Measurements from ENCODE around the gene ARHGAP42. TPM values are rescaled to one million over a fixed set of nuclear protein-coding genes. Genes with fewer than 3 reads are reported as not detected.

Gene ARHGAP42
- total and polyA plus RNA-seq, 4 donors = 4.1 to 15.8 (median 10.9) TPM

DNA sequence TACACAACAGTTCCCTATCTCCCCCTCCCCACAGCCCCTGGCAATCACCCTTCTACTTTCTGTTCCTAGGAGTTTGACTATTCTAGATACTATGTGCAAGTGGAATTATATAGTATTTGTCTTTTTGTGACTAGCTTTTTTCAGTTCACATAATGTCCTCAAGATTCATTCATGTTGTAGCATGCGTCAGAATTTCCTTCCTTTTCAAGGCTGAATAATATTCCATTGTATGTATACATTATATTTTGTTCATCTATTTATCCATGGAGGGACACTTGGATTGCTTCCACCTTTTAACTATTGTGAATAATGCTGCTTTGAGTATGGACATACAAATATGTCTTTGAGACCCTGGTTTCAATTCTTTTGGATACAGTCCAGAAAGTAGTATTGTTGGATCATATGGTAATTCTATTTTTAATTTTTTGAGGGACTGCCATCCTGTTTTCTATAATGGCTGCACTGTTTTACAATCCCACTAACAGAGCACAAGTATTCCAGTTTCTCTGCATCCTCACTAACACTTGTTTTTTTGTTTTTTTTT, 128.8 kb downstream of the ARHGAP42 start:
- DNase-seq = no peak
- H3K4me3 ChIP-seq (ENCODE audit: low read length in 2 of 2) = no peak overlapping the region
- no peaks in the 10 kb centered on the region for H3K4me1 ChIP-seq (ENCODE audit: control insufficient read depth in 1 of 2, insufficient read depth in 2 of 2, low read length in 2 of 2)
- no peaks in the 10 kb centered on the region for H3K36me3 ChIP-seq (ENCODE audit: control insufficient read depth in 1 of 2, insufficient read depth in 2 of 2, low read length in 1 of 2)
- no peaks in the 10 kb centered on the region for H3K9me3 ChIP-seq (ENCODE audit: control insufficient read depth, low read length)
- intact Hi-C loops (cut with DNase I) = no loop called here
- no peaks in the 10 kb centered on the region for H3K27me3 ChIP-seq (ENCODE audit: control insufficient read depth in 1 of 2, insufficient read depth in 2 of 2, low read length in 1 of 2)
- 97 to 100% methylated on average over 1 of the region's 1 CpG for WGBS, 2 donors
- no peak overlapping the region for H3K27ac ChIP-seq (ENCODE audit: low read depth in 1 of 2, low read length in 2 of 2)
- ATAC-seq (ENCODE audit: low FRiP score) = no peak

DNA sequence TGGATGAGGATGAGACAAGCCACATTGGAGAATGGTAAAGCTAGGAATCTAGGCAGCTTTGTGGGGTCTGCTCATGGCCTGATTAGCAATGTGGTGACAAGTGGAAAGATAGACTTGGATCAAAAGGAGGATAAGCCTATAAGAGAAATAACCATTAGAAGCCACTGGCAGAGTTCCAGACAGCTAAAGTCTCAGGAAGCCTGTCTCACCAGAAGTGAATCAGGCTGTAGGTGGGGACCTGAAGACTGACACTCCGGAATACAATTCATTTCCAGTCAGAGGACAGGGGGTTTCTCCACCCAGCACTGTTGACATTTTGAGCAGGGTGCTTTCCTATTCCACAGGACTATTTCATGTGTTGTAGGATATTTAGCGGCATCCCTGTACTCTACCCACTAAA, 129.7 kb downstream of the ARHGAP42 start:
- WGBS, 2 donors = 56 to 58% methylated on average over 2 of the region's 2 CpGs
- H3K27me3 ChIP-seq (ENCODE audit: control insufficient read depth in 1 of 2, insufficient read depth in 2 of 2, low read length in 1 of 2) = no peaks in the 10 kb centered on the region
- H3K36me3 ChIP-seq (ENCODE audit: control insufficient read depth in 1 of 2, insufficient read depth in 2 of 2, low read length in 1 of 2) = no peaks in the 10 kb centered on the region
- no peak overlapping the region for H3K27ac ChIP-seq (ENCODE audit: low read depth in 1 of 2, low read length in 2 of 2)
- no peak for DNase-seq
- no peak for ATAC-seq (ENCODE audit: low FRiP score)
- no peaks in the 10 kb centered on the region for H3K4me1 ChIP-seq (ENCODE audit: control insufficient read depth in 1 of 2, insufficient read depth in 2 of 2, low read length in 2 of 2)
- H3K9me3 ChIP-seq (ENCODE audit: control insufficient read depth, low read length) = no peaks in the 10 kb centered on the region
- intact Hi-C loops (cut with DNase I) = no loop called here
- H3K4me3 ChIP-seq (ENCODE audit: low read length in 2 of 2) = no peak overlapping the region

DNA sequence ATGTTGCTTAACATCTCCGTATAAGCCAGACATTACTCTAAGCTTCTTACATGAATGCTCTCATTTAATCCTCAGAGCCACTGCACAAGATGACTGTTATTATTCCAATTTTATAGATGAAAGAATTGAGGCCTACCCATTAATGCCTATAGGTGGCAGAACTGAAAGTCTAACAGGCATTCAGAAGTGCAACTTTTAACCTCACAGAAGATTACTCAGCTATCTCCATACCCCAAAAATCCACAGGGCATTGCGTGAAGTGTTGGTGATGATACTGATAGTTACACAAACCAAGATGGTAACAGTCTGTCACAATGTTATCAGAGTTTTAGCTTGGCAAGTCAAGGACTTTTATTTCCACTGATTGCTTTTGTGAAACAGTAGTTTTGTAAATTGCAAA, 130.5 kb downstream of the ARHGAP42 start:
- Histone ChIP-seq H3K27ac (ENCODE audit: low read depth in 1 of 2, low read length in 2 of 2) (no peak overlapping the region), H3K27me3 (ENCODE audit: control insufficient read depth in 1 of 2, insufficient read depth in 2 of 2, low read length in 1 of 2) (no peaks in the 10 kb centered on the region), H3K36me3 (ENCODE audit: control insufficient read depth in 1 of 2, insufficient read depth in 2 of 2, low read length in 1 of 2) (no peaks in the 10 kb centered on the region), H3K4me1 (ENCODE audit: control insufficient read depth in 1 of 2, insufficient read depth in 2 of 2, low read length in 2 of 2) (no peaks in the 10 kb centered on the region), H3K9me3 (ENCODE audit: control insufficient read depth, low read length) (no peaks in the 10 kb centered on the region), H3K4me3 (ENCODE audit: low read length in 2 of 2) (no peak overlapping the region)
- intact Hi-C loops (cut with DNase I) = no loop called here
- 76 to 91% methylated on average over 2 of the region's 2 CpGs for WGBS, 2 donors
- ATAC-seq (ENCODE audit: low FRiP score) (no peak), DNase-seq (no peak)

GRCh38 chr11:100820621-100821020, 133.5 kb downstream of the ARHGAP42 start:
- Histone ChIP-seq H3K27me3 (ENCODE audit: control insufficient read depth in 1 of 2, insufficient read depth in 2 of 2, low read length in 1 of 2) (no peaks in the 10 kb centered on the region), H3K9me3 (ENCODE audit: control insufficient read depth, low read length) (no peaks in the 10 kb centered on the region), H3K27ac (ENCODE audit: low read depth in 1 of 2, low read length in 2 of 2) (no peak overlapping the region), H3K36me3 (ENCODE audit: control insufficient read depth in 1 of 2, insufficient read depth in 2 of 2, low read length in 1 of 2) (no peaks in the 10 kb centered on the region), H3K4me1 (ENCODE audit: control insufficient read depth in 1 of 2, insufficient read depth in 2 of 2, low read length in 2 of 2) (peaks cover 0 to 5% of the 10 kb centered on the region in 2 donors), H3K4me3 (ENCODE audit: low read length in 2 of 2) (no peak overlapping the region)
- DNase-seq = no peak
- no peak for ATAC-seq (ENCODE audit: low FRiP score)
- intact Hi-C loops (cut with DNase I) = no loop called here
- 85 to 87% methylated on average over 4 of the region's 4 CpGs for WGBS, 2 donors

GRCh38 chr11:100821198-100821597, 134.1 kb downstream of the ARHGAP42 start:
- H3K4me1 ChIP-seq (ENCODE audit: control insufficient read depth in 1 of 2, insufficient read depth in 2 of 2, low read length in 2 of 2) = peaks cover 0 to 9% of the 10 kb centered on the region in 2 donors
- intact Hi-C loops (cut with DNase I) = no loop called here
- no peaks in the 10 kb centered on the region for H3K9me3 ChIP-seq (ENCODE audit: control insufficient read depth, low read length)
- no peak overlapping the region for H3K27ac ChIP-seq (ENCODE audit: low read depth in 1 of 2, low read length in 2 of 2)
- ATAC-seq (ENCODE audit: low FRiP score) = no peak
- DNase-seq = no peak
- H3K4me3 ChIP-seq (ENCODE audit: low read length in 2 of 2) = no peak overlapping the region
- no peaks in the 10 kb centered on the region for H3K27me3 ChIP-seq (ENCODE audit: control insufficient read depth in 1 of 2, insufficient read depth in 2 of 2, low read length in 1 of 2)
- 73 to 85% methylated on average over 2 of the region's 2 CpGs for WGBS, 2 donors
- no peaks in the 10 kb centered on the region for H3K36me3 ChIP-seq (ENCODE audit: control insufficient read depth in 1 of 2, insufficient read depth in 2 of 2, low read length in 1 of 2)

DNA sequence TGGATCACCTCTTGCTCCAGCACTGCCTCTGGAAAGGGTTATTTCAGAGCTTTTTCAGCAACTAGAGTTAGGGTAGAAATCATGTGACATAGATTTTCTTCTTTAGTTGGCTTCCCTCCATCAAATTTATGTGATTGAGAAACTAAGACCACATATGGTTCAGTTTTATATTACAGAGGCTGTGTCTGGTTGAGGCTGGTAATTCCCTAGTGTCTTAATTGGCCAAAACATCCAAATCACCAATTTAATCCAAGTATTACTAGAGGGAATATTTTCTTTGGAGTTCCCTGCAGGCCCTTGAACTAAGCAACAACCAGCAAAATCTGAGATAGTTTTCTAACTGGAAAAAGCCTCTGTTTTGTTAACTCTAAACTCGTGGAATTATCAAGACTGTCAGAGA, 136.3 kb downstream of the ARHGAP42 start:
- H3K4me3 ChIP-seq (ENCODE audit: low read length in 2 of 2) = no peak overlapping the region
- DNase-seq (no peak), ATAC-seq (ENCODE audit: low FRiP score) (peak; percentile 77)
- intact Hi-C loops (cut with DNase I) = no loop called here
- H3K9me3 ChIP-seq (ENCODE audit: control insufficient read depth, low read length) = no peaks in the 10 kb centered on the region
- peaks cover 2 to 9% of the 10 kb centered on the region in 2 donors for H3K4me1 ChIP-seq (ENCODE audit: control insufficient read depth in 1 of 2, insufficient read depth in 2 of 2, low read length in 2 of 2)
- no peaks in the 10 kb centered on the region for H3K27me3 ChIP-seq (ENCODE audit: control insufficient read depth in 1 of 2, insufficient read depth in 2 of 2, low read length in 1 of 2)
- no peak overlapping the region for H3K27ac ChIP-seq (ENCODE audit: low read depth in 1 of 2, low read length in 2 of 2)
- 3 to 5% methylated on average over 1 of the region's 1 CpG for WGBS, 2 donors
- H3K36me3 ChIP-seq (ENCODE audit: control insufficient read depth in 1 of 2, insufficient read depth in 2 of 2, low read length in 1 of 2) = no peaks in the 10 kb centered on the region

- Histone ChIP-seq H3K9me3 (ENCODE audit: control insufficient read depth, low read length) (no peaks in the 10 kb centered on the region), H3K27ac (ENCODE audit: low read depth in 1 of 2, low read length in 2 of 2) (no peak overlapping the region), H3K4me1 (ENCODE audit: control insufficient read depth in 1 of 2, insufficient read depth in 2 of 2, low read length in 2 of 2) (peaks cover 2 to 9% of the 10 kb centered on the region in 2 donors), H3K36me3 (ENCODE audit: control insufficient read depth in 1 of 2, insufficient read depth in 2 of 2, low read length in 1 of 2) (no peaks in the 10 kb centered on the region), H3K27me3 (ENCODE audit: control insufficient read depth in 1 of 2, insufficient read depth in 2 of 2, low read length in 1 of 2) (no peaks in the 10 kb centered on the region), H3K4me3 (ENCODE audit: low read length in 2 of 2) (no peak overlapping the region)
- DNase-seq (no peak), ATAC-seq (ENCODE audit: low FRiP score) (no peak)
- WGBS, 2 donors = 67 to 70% methylated on average over 4 of the region's 4 CpGs
- intact Hi-C loops (cut with DNase I) = no loop called here
Measured at GRCh38 chr11:100824041-100824809, 137.1 kb downstream of the ARHGAP42 start.

DNA sequence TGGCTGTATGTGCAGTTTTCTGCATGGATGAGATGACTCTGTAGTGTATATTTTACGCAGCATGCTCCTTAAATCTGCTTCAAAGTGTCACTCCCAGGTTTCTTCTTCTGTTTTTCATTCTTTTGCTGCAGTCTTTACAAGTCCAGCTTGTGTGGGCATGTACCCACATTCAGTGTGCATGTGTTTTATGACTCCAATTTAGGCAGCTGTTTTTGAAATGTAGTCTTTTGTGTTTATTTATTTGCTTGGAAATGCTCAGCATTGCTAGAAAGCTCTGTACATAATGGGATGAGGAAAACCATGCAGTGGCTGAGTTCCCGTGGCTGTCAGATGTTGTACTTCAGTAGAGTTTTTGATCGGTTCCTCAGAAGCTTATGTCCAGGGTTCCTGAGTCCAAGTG, 138.5 kb downstream of the ARHGAP42 start:
- 53 to 64% methylated on average over 3 of the region's 3 CpGs for WGBS, 2 donors
- Histone ChIP-seq H3K36me3 (ENCODE audit: control insufficient read depth in 1 of 2, insufficient read depth in 2 of 2, low read length in 1 of 2) (no peaks in the 10 kb centered on the region), H3K4me3 (ENCODE audit: low read length in 2 of 2) (no peak overlapping the region), H3K27me3 (ENCODE audit: control insufficient read depth in 1 of 2, insufficient read depth in 2 of 2, low read length in 1 of 2) (no peaks in the 10 kb centered on the region), H3K4me1 (ENCODE audit: control insufficient read depth in 1 of 2, insufficient read depth in 2 of 2, low read length in 2 of 2) (peaks cover 2 to 9% of the 10 kb centered on the region in 2 donors), H3K27ac (ENCODE audit: low read depth in 1 of 2, low read length in 2 of 2) (no peak overlapping the region), H3K9me3 (ENCODE audit: control insufficient read depth, low read length) (no peaks in the 10 kb centered on the region)
- ATAC-seq (ENCODE audit: low FRiP score) = no peak
- intact Hi-C loops (cut with DNase I) = no loop called here
- DNase-seq = no peak
